HG03097 (cell line): ENCODE results near the gene NQO2.

Experiments
- ATAC-seq: cut with Tn5 transposase; IDR thresholded peaks from one replicate; pipeline ENCODE4 v1.9.1; 2021; ENCODE audit not compliant: unreplicated experiment, low FRiP score

The NQO2 gene

GRCh38 chr6:3068329-3069214 lies 68.9 kb downstream of the NQO2 start, which contains the start of gene RIPK1:
RIPK1 (plus strand) TSS chr6:3068494; CDS start chr6:3076824, 8,330 bp downstream.
- peak; percentile 82 for ATAC-seq
